Stimulated activated CD4-positive, alpha-beta T cell treated with anti-CD3 and anti-CD28 coated beads, TNF-alpha, amount 100 ng/mL, for 1 hour (primary cell): ENCODE data around the gene PROX1.

Experiments used
- DNase-seq, 3 donors: peaks; one replicate each; pipeline ENCODE4 v3.0.0-alpha.2; 2020; ENCODE audit warnings: low read depth in 3 of 3, low spot score in 1 of 3

Gene PROX1

GRCh38 chr1:214018386-214019268, 30.9 kb downstream of the PROX1 start:
- DNase-seq = no peak

GRCh38 chr1:214019499-214019898, 31.7 kb downstream of the PROX1 start:
- no peak for DNase-seq

GRCh38 chr1:214021321-214021720, 33.5 kb downstream of the PROX1 start:
- DNase-seq = no peak

- no peak for DNase-seq
Measured at GRCh38 chr1:214022229-214022791, 34.5 kb downstream of the PROX1 start.

GRCh38 chr1:214022810-214023425, 35.1 kb downstream of the PROX1 start:
- DNase-seq = no peak

GRCh38 chr1:214026985-214027384, 39.2 kb downstream of the PROX1 start:
- no peak for DNase-seq

- no peak for DNase-seq
Measured at GRCh38 chr1:214027498-214027897, 39.7 kb downstream of the PROX1 start.

GRCh38 chr1:214028095-214028494, 40.3 kb downstream of the PROX1 start:
- no peak for DNase-seq

GRCh38 chr1:214028649-214029406, 41.1 kb downstream of the PROX1 start:
- DNase-seq = no peak

- no peak for DNase-seq
Measured at GRCh38 chr1:214029796-214030195, 42.0 kb downstream of the PROX1 start.

- no peak for DNase-seq
Measured at GRCh38 chr1:214031267-214031650, 43.5 kb downstream of the PROX1 start.

GRCh38 chr1:214037468-214037867, 49.7 kb downstream of the PROX1 start:
- DNase-seq = no peak

- no peak for DNase-seq
Measured at GRCh38 chr1:214039394-214040018, 51.7 kb downstream of the PROX1 start.

- no peak for DNase-seq
Measured at GRCh38 chr1:214043167-214043566, 55.4 kb downstream of the PROX1 start.

GRCh38 chr1:214044438-214045214, 56.9 kb downstream of the PROX1 start:
- DNase-seq = no peak

- DNase-seq = no peak
Measured at GRCh38 chr1:214050513-214051401, 63.0 kb downstream of the PROX1 start.

- no peak for DNase-seq
Measured at GRCh38 chr1:214051786-214052185, 64.0 kb downstream of the PROX1 start.

GRCh38 chr1:214058076-214058475, 70.3 kb downstream of the PROX1 start:
- DNase-seq = no peak

- no peak for DNase-seq
Measured at GRCh38 chr1:214066190-214066589, 78.4 kb downstream of the PROX1 start.
